ENCODE results near the gene MYNN.

DNA sequence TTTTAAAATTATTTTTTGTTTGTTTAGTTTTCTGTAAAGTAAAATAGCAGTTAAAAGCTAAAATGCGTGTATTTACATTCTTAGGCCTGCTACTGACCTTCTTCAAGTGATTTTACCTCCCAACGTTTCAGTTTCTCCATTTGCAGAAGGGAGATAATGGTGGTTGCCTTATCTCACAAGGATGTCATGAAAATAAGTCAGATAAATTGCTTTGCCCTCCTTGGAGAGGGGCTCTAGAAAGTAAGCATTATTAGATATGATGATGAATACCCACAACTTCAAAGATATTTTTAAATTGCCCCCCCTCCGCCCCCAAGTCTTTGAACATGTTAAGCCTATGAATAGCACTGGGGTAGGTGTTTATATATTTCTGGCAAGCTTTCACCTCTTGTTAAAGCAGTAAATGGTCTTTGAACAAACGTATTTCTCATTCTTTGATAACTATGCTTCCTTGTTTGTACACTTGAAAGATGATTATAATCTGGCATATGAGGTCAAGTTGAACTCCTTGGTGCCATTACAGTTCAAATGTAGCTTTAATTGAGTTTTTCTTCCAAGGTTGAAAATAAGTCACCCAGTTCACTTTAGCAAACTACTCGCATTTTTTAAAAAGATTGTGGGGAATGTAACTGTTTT is 14.7 kb upstream of the MYNN start:
- TF ChIP-seq TAF1 (IDR thresholded peaks at IDR 0.05; ENCODE audit: low read depth, low read length) (no peak), POLR2AphosphoS5 (IDR thresholded peaks at IDR 0.05; ENCODE audit: low read depth, low read length) (no peak), POLR2A (IDR thresholded peaks at IDR 0.05; ENCODE audit: low read depth, low read length) (no peak), SPI1 (IDR thresholded peaks at IDR 0.05; ENCODE audit: low read depth, low read length) (no peak), PAX5 (IDR thresholded peaks at IDR 0.05; ENCODE audit: insufficient read depth, low read length, severe bottlenecking) (no peak)

Data from GM12891 (cell line).